K562 (cell line): ENCODE data around the gene PRKACG. TPM values are rescaled to one million over a fixed set of nuclear protein-coding genes. Genes with fewer than 3 reads are reported as not detected.

Experiments
- ATAC-seq: fragments of 200-7000 bp; cut with Tn5 transposase; 3 replicates; pipeline ENCODE4 v1.9.1; 2020; ENCODE audit warnings: moderate library complexity
- BruUV-seq: library from RNA; stranded (reverse); fragments of 400-500 nt; replicated peaks from 2 replicates; lab custom pipeline; 2021; lab: Mats Ljungman, UMichigan
- CTCF ChIA-PET: fragments of 300-600 bp; formaldehyde crosslinking; extraction: SDS; loops from one replicate; lab custom pipeline; 2021; ENCODE audit warnings: low intra/inter-chr PET ratio; lab: Yijun Ruan, JAX
- POLR2A ChIA-PET: fragments of 300-600, 350-650 bp; sonication (Branson Sonifier 250); formaldehyde crosslinking; extraction: SDS; loops from one replicate; lab custom pipeline; 2021; ENCODE audit warnings: antibody characterized with exemption, inconsistent platforms; lab: Yijun Ruan, JAX
- DNase-seq, 4 experiments: peaks; one replicate each; pipeline versions ENCODE4 v3.0.0 to v3.0.0-alpha.2; 2011 to 2018; ENCODE audit warnings: low spot score in 3 of 4, mixed read lengths in 3 of 4; ENCODE audit errors: extremely low read depth in 1 of 4
- FAIRE-seq: peaks from 2 replicates; lab custom pipeline; 2011; peaks lifted over from hg19 to GRCh38; lab: Jason Lieb, UNC
- H2AFZ ChIP-seq: 2 replicates; pipeline ENCODE4 v1.6.0; 2011; ENCODE audit warnings: low read depth, low read length, control low read depth, inconsistent platforms
- H3K27ac ChIP-seq: fragments of 200-600 bp; 3 replicates; pipeline ENCODE4 v1.8.0; 2011; ENCODE audit warnings: low read depth, mild to moderate bottlenecking, control low read depth, inconsistent platforms, low read length, moderate library complexity, mixed read lengths; ENCODE audit errors: extremely low read depth
- H3K27me3 ChIP-seq, 2 experiments: fragments of 300-600 bp in 1 of 2; 2 replicates in 1 of 2; 3 replicates in 1 of 2; pipeline versions ENCODE4 v1.6.0 to v1.8.0; 2011; ENCODE audit warnings: inconsistent platforms in 2 of 2, low read length in 2 of 2, mild to moderate bottlenecking in 1 of 2, mixed read lengths in 1 of 2, moderate library complexity in 1 of 2; ENCODE audit not compliant: control insufficient read depth in 2 of 2, insufficient read depth in 2 of 2
- H3K36me3 ChIP-seq: fragments of 300-600 bp; 3 replicates; pipeline ENCODE4 v1.8.0; 2011; ENCODE audit warnings: mild to moderate bottlenecking, low read length, inconsistent platforms; ENCODE audit not compliant: control insufficient read depth, insufficient read depth
- H3K4me1 ChIP-seq, 2 experiments: fragments of 200-600 bp in 1 of 2; replicated peaks in 1 of 2; 2 replicates in 1 of 2; 3 replicates in 1 of 2; pipeline versions ENCODE4 v1.5.1 to v1.8.0; 2011; ENCODE audit warnings: inconsistent platforms in 2 of 2, low read length in 2 of 2, mild to moderate bottlenecking in 1 of 2, mixed read lengths in 1 of 2, moderate library complexity in 1 of 2; ENCODE audit not compliant: control insufficient read depth in 2 of 2, insufficient read depth in 2 of 2
- H3K4me2 ChIP-seq: 2 replicates; pipeline ENCODE4 v1.6.1; 2011; ENCODE audit warnings: low read length, control low read depth, inconsistent platforms, mixed read lengths; ENCODE audit not compliant: insufficient read depth
- H3K4me3 ChIP-seq: fragments of 200-600 bp; sonication (generic), shearing (Covaris generic); 2 replicates; pipeline ENCODE4 v1.5.1; 2016; ENCODE audit warnings: control low read depth, inconsistent platforms
- H3K79me2 ChIP-seq: fragments of 200-600 bp; 3 replicates; pipeline ENCODE4 v1.8.0; 2011; ENCODE audit warnings: low read length, inconsistent platforms; ENCODE audit not compliant: control insufficient read depth, insufficient read depth
- H3K9ac ChIP-seq, 2 experiments: 2 replicates each; pipeline versions ENCODE4 v1.6.0 to v1.6.1; 2011; ENCODE audit warnings: low read depth in 2 of 2, low read length in 2 of 2, control low read depth in 1 of 2, inconsistent platforms in 1 of 2, mild to moderate bottlenecking in 1 of 2, mixed read lengths in 1 of 2; ENCODE audit not compliant: insufficient read depth in 1 of 2
- H3K9me1 ChIP-seq: one replicate; pipeline ENCODE4 v1.6.0; 2011; ENCODE audit warnings: inconsistent platforms, mild to moderate bottlenecking, low read length, moderate library complexity; ENCODE audit not compliant: control insufficient read depth, insufficient read depth
- H3K9me3 ChIP-seq: replicated peaks from 2 replicates; pipeline ENCODE4 v1.5.1; 2011; ENCODE audit warnings: low read depth, low read length, inconsistent platforms; ENCODE audit not compliant: control insufficient read depth, insufficient read depth
- H4K20me1 ChIP-seq: replicated peaks from 2 replicates; pipeline ENCODE4 v1.6.1; 2011; ENCODE audit warnings: low read length, inconsistent platforms, mixed read lengths; ENCODE audit not compliant: control insufficient read depth, insufficient read depth
- CREB3 ChIP-seq: fragments of 450-650 bp; conservative IDR thresholded peaks from 2 replicates; pipeline ENCODE4 v1.6.1; 2016; ENCODE audit warnings: missing genetic modification characterization, low read depth, mild to moderate bottlenecking, missing compliant biosample characterization, moderate library complexity
- GABPA ChIP-seq: fragments of 200-800 bp; sonication (Bioruptor generic); conservative IDR thresholded peaks from 2 replicates; pipeline ENCODE4 v1.6.1; 2016; ENCODE audit warnings: low read depth, missing genetic modification characterization, missing compliant biosample characterization
- HMG20B ChIP-seq: fragments of 250-450 bp; sonication (Bioruptor Pico); IDR thresholded peaks from 2 replicates; pipeline ENCODE4 v1.5.0; 2021; ENCODE audit warnings: mild to moderate bottlenecking
- KHSRP ChIP-seq: fragments of 450-650 bp; IDR thresholded peaks from 2 replicates; pipeline ENCODE4 v1.6.1; 2017
- NCOA1 ChIP-seq: fragments of 450-650 bp; IDR thresholded peaks from 2 replicates; pipeline ENCODE4 v1.6.1; 2016; ENCODE audit warnings: low read depth
- NR4A1 ChIP-seq, 2 experiments: fragments of 250-450 bp in 1 of 2; fragments of 450-650 bp in 1 of 2; sonication (Bioruptor Pico) in 1 of 2; IDR thresholded peaks; 2 replicates each; pipeline versions ENCODE4 v1.4.0 to v1.6.1; 2016 to 2020; ENCODE audit warnings: mild to moderate bottlenecking in 2 of 2, missing compliant biosample characterization in 1 of 2, missing genetic modification characterization in 1 of 2, moderate library complexity in 1 of 2
- POLR2A ChIP-seq: fragments of 450-650 bp; conservative IDR thresholded peaks from 2 replicates; pipeline ENCODE4 v1.6.1; 2016
- SIX5 ChIP-seq, 2 experiments: IDR thresholded peaks; 2 replicates each; pipeline ENCODE4 v1.6.1; 2011; ENCODE audit warnings: low read length in 2 of 2, borderline replicate concordance in 1 of 2, low read depth in 1 of 2, mild to moderate bottlenecking in 1 of 2, moderate library complexity in 1 of 2; ENCODE audit not compliant: insufficient read depth in 1 of 2
- SMC3 ChIP-seq: conservative IDR thresholded peaks from 2 replicates; pipeline ENCODE4 v1.6.1; 2011; ENCODE audit warnings: low read depth, low read length, improper control_type of control experiment; ENCODE audit not compliant: insufficient read depth
- ZBTB5 ChIP-seq: fragments of 450-650 bp; IDR thresholded peaks from 2 replicates; pipeline ENCODE4 v1.6.1; 2017; ENCODE audit warnings: antibody characterized with exemption
- ZNF175 ChIP-seq: fragments of 200-800 bp; sonication (Bioruptor generic); IDR thresholded peaks from 2 replicates; pipeline ENCODE4 v1.6.1; 2016; ENCODE audit warnings: low read depth, mild to moderate bottlenecking, missing genetic modification characterization, missing compliant biosample characterization
- ZNF445 ChIP-seq: fragments of 250-450 bp; sonication (Bioruptor Pico); IDR thresholded peaks from 2 replicates; pipeline ENCODE4 v1.4.0; 2020; ENCODE audit warnings: low read depth, mild to moderate bottlenecking, moderate library complexity
- ZNF518B ChIP-seq: fragments of 250-450 bp; sonication (Bioruptor Pico); IDR thresholded peaks from 2 replicates; pipeline ENCODE4 v1.5.0; 2021; ENCODE audit warnings: mild to moderate bottlenecking, moderate library complexity
- WGBS: fragments of 100-300 bp; shearing (Covaris generic); methylation state at CpG from one replicate; pipeline ENCODE4 v1.1.6; 2016; ENCODE audit warnings: low coverage, mixed read lengths; ENCODE audit not compliant: insufficient coverage; ENCODE audit errors: missing lambda C conversion rate; 5-methylcytosine and 5-hydroxymethylcytosine counted together
- in situ Hi-C: fragments of 300-500 bp; cut with MboI; formaldehyde crosslinking; loops from 4 replicates; pipeline ENCODE4 v1.15.0; 2018; ENCODE audit warnings: inconsistent platforms, mixed read lengths
- intact Hi-C: fragments of 100-400 bp; cut with micrococcal nuclease; formaldehyde crosslinking; loops from 2 replicates; pipeline ENCODE4 v1.14.2; 2022
- polyA plus RNA-seq, 8 experiments: library from polyadenylated mRNA; depleted of rRNA in 4 of 8; stranded (reverse) in 5 of 8; unstranded in 3 of 8; fragments of >200 nt; fragmentation: Nextera tagmentation in 2 of 8; fragmentation: Illumina TruSeq in 1 of 8; extraction: Ambion mirVana in 2 of 8; extraction: Trizol in 1 of 8; gene quantifications; 2 replicates each; pipeline versions ENCODE4 v1.2.1 to v1.2.3, GENCODE V29; 2011 to 2014; ENCODE audit warnings: inconsistent platforms in 1 of 8, missing spikeins in 1 of 8
- total RNA-seq, 7 experiments: library from RNA; depleted of rRNA in 6 of 7; stranded (reverse); fragments of >200 nt in 6 of 7; fragmentation: Illumina TruSeq in 2 of 7; extraction: Trizol in 2 of 7; gene quantifications; 2 replicates each; pipeline versions ENCODE4 v1.2.1 to v1.2.3, GENCODE V29; 2011 to 2021; ENCODE audit warnings: low replicate concordance in 1 of 7

PRKACG gene
- total and polyA plus RNA-seq, 9 of the 15 experiments (the other 6 are each of a cell fraction or from before 2014, with no cell fraction given) = not detected

GRCh38 chr9:69009708-69010107 lies 4.2 kb downstream of the PRKACG start:
- Histone ChIP-seq H3K9ac (no peak overlapping the region), H3K4me2 (no peak overlapping the region), H3K9me1 (no peaks in the 10 kb centered on the region), H3K36me3 (no peaks in the 10 kb centered on the region; the same call in 2 of the 3 replicates), H3K4me3 (no peak overlapping the region), H3K9me3 (peaks cover 10% of the 10 kb centered on the region), H2AFZ (no peak overlapping the region), H3K4me1 (no peaks in the 10 kb centered on the region; a peak in 1 of 5 replicates), H3K27ac (no peak overlapping the region), H3K27me3 (no peaks in the 10 kb centered on the region), H4K20me1 (no peaks in the 10 kb centered on the region), H3K79me2 (no peaks in the 10 kb centered on the region)
- 14% methylated on average over 1 of the region's 1 CpG for WGBS
- CTCF ChIA-PET = no interaction called here
- TF ChIP-seq ZNF518B = no peak
- TF ChIP-seq ZNF445 (CRISPR knock-in tag) = no peak
- TF ChIP-seq NR4A1 (CRISPR knock-in tag; IDR thresholded peaks at IDR 0.05) = no peak
- TF ChIP-seq NR4A1 (tag; IDR thresholded peaks at IDR 0.05) = no peak
- TF ChIP-seq ZBTB5 = no peak
- no peak for TF ChIP-seq POLR2A
- TF ChIP-seq KHSRP = no peak
- TF ChIP-seq ZNF175 (CRISPR knock-in tag) = no peak
- TF ChIP-seq CREB3 (tag) = no peak
- no peak for TF ChIP-seq SMC3
- no peak for TF ChIP-seq HMG20B (CRISPR knock-in tag)
- no peak for TF ChIP-seq NCOA1
- TF ChIP-seq GABPA (tag) = no peak
- no peak for TF ChIP-seq SIX5 (IDR thresholded peaks at IDR 0.05; ENCODE audit: borderline replicate concordance in 1 of 2, insufficient read depth in 1 of 2, low read depth in 1 of 2, low read length in 2 of 2)
- no peak for FAIRE-seq
- intact Hi-C loops (no loop called here), in situ Hi-C loops (no loop called here)
- BruUV-seq = no TSS peak
- DNase-seq = no peak
- POLR2A ChIA-PET = no interaction called here
- ATAC-seq = no peak
